ENCODE measurements around the gene DYNLT2. TPM values are rescaled to one million over a fixed set of nuclear protein-coding genes. Genes with fewer than 3 reads are reported as not detected.

The DYNLT2 gene
- polyA plus RNA-seq, 1 of the 3 experiments (the other 2 are of a cell fraction): 0.81 TPM

- no peaks in the 10 kb centered on the region for H3K27me3 ChIP-seq (ENCODE audit: insufficient read depth)
- no peak for TF ChIP-seq EZH2phosphoT487 (IDR thresholded peaks at IDR 0.05; ENCODE audit: borderline replicate concordance, low read depth)
- no peak for TF ChIP-seq POLR2AphosphoS5 (IDR thresholded peaks at IDR 0.05; ENCODE audit: low read depth, low read length)
- no peak for TF ChIP-seq TAF1 (IDR thresholded peaks at IDR 0.05; ENCODE audit: borderline replicate concordance, low read depth, low read length)
- no peak for TF ChIP-seq MAX (IDR thresholded peaks at IDR 0.05; ENCODE audit: low read depth)
- H2AFZ ChIP-seq (ENCODE audit: low read depth): no peak overlapping the region
- peaks cover 3 to 36% of the 10 kb centered on the region in 2 experiments for H3K36me3 ChIP-seq (replicated peaks in 1 of 2; ENCODE audit: control insufficient read depth in 1 of 2, insufficient read depth in 2 of 2, low read length in 1 of 2)
- H4K20me1 ChIP-seq (ENCODE audit: insufficient read depth): no peaks in the 10 kb centered on the region
- no peak overlapping the region for H3K4me3 ChIP-seq (ENCODE audit: low read depth in 2 of 2, low read length in 1 of 2)
- WGBS (ENCODE audit: low lambda C conversion rate): 92% methylated on average over 8 of the region's 8 CpGs
- H3K79me2 ChIP-seq (ENCODE audit: insufficient read depth): no peaks in the 10 kb centered on the region
- H3K4me2 ChIP-seq: no peak overlapping the region
- CTCF ChIA-PET: interaction anchor here (1.1 to 1.4 kb wide), 2 partner anchors 28 to 53 kb away, joined by 3 to 4 read pairs; partner anchors contain the start of genes DYNLT2 and ERMARD
- H3K9me3 ChIP-seq: no peaks in the 10 kb centered on the region
- no peak overlapping the region for H3K9ac ChIP-seq
- no peaks in the 10 kb centered on the region for H3F3A ChIP-seq (replicated peaks; ENCODE audit: insufficient read depth)
- POLR2A ChIA-PET: no interaction called here
- no peaks in the 10 kb centered on the region for H3K4me1 ChIP-seq (ENCODE audit: control insufficient read depth in 1 of 2, insufficient read depth in 2 of 2, low read depth in 1 of 2, low read length in 1 of 2)
- DNase-seq: no peak
- no peak overlapping the region for H3K27ac ChIP-seq (ENCODE audit: low read depth in 2 of 2, low read length in 1 of 2)
- no peaks in the 10 kb centered on the region for H3K9me2 ChIP-seq
Observed at GRCh38 chr6:169779092-169779815, 27.9 kb upstream of the DYNLT2 start.

DNA sequence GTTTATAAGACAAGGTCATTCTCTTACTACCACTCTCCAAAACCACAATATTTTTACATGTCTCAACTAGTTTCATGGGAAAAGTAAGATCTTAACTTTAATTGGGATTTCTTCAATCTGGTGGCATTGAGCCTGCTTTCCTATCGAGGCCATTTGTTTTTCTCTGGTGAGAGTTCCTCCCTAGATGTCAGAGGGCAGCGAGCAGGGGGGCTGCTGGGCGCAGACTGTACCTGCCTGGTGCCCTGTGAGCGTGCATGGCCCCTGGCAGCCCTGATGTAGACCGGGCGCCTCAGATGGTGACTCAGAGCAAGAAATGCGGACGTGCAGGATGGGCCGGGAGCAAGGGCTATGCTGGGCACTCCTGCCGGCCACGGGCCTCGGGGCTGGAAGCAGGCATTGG lies 27.3 kb upstream of the DYNLT2 start:
- no peak for TF ChIP-seq RAD21 (IDR thresholded peaks at IDR 0.05; ENCODE audit: low read length)
- TF ChIP-seq ELF1 (IDR thresholded peaks at IDR 0.05): no peak
- no peaks in the 10 kb centered on the region for H3K9me2 ChIP-seq
- WGBS (ENCODE audit: low lambda C conversion rate): 95% methylated on average over 12 of the region's 12 CpGs
- no peak overlapping the region for H3K4me2 ChIP-seq
- no peaks in the 10 kb centered on the region for H3F3A ChIP-seq (replicated peaks; ENCODE audit: insufficient read depth)
- POLR2A ChIA-PET: no interaction called here
- H3K27me3 ChIP-seq (ENCODE audit: insufficient read depth): no peaks in the 10 kb centered on the region
- H3K9ac ChIP-seq: no peak overlapping the region
- no peaks in the 10 kb centered on the region for H3K9me3 ChIP-seq
- no peak overlapping the region for H2AFZ ChIP-seq (ENCODE audit: low read depth)
- no peaks in the 10 kb centered on the region for H3K79me2 ChIP-seq (ENCODE audit: insufficient read depth)
- CTCF ChIA-PET: interaction anchor here (1.1 to 2.0 kb wide), 2 partner anchors 10 to 27 kb away, joined by 3 to 6 read pairs; partner anchors contain the start of genes DYNLT2 and ERMARD
- no peak for DNase-seq
- no peaks in the 10 kb centered on the region for H3K4me1 ChIP-seq (ENCODE audit: control insufficient read depth in 1 of 2, insufficient read depth in 2 of 2, low read depth in 1 of 2, low read length in 1 of 2)
- H3K27ac ChIP-seq (ENCODE audit: low read depth in 2 of 2, low read length in 1 of 2): no peak overlapping the region
- H3K36me3 ChIP-seq (replicated peaks in 1 of 2; ENCODE audit: control insufficient read depth in 1 of 2, insufficient read depth in 2 of 2, low read length in 1 of 2): peaks cover 3 to 36% of the 10 kb centered on the region in 2 experiments
- H4K20me1 ChIP-seq (ENCODE audit: insufficient read depth): no peaks in the 10 kb centered on the region
- H3K4me3 ChIP-seq (ENCODE audit: low read depth in 2 of 2, low read length in 1 of 2): no peak overlapping the region

DNA sequence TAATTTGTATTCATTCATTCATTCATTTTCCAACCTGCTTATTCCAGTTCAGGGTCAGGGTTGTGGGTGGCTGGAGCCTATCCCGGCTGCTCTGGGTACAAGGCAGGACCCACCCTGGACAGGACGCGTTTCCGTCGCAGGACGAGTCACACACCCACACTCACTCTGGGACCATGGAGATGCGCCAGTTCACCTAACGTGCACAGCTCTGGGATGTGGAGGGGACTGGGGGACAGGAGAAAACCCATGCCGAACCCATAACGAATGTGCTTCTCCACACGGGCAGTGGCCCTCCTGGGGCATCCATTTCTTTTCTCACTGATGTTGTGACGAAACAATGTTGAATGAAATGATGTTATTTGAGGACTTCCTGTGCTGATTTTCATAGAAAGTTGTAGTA lies 26.5 kb upstream of the DYNLT2 start:
- CTCF ChIA-PET: interaction anchor here (2.0 kb wide), 1 partner anchor 11 kb away, joined by 6 read pairs; no protein-coding TSS in a partner anchor
- no peaks in the 10 kb centered on the region for H3K9me2 ChIP-seq
- WGBS (ENCODE audit: low lambda C conversion rate): over 99% methylated on average over 12 of the region's 12 CpGs

More for the DNA sequence above, 26.5 kb upstream of the DYNLT2 start:
- Histone ChIP-seq H3K4me1 (ENCODE audit: control insufficient read depth in 1 of 2, insufficient read depth in 2 of 2, low read depth in 1 of 2, low read length in 1 of 2) (no peaks in the 10 kb centered on the region), H4K20me1 (ENCODE audit: insufficient read depth) (no peaks in the 10 kb centered on the region), H3K79me2 (ENCODE audit: insufficient read depth) (no peaks in the 10 kb centered on the region), H3K27me3 (ENCODE audit: insufficient read depth) (no peaks in the 10 kb centered on the region), H3K9ac (no peak overlapping the region), H3F3A (replicated peaks; ENCODE audit: insufficient read depth) (no peaks in the 10 kb centered on the region), H3K27ac (ENCODE audit: low read depth in 2 of 2, low read length in 1 of 2) (no peak overlapping the region), H3K36me3 (replicated peaks in 1 of 2; ENCODE audit: control insufficient read depth in 1 of 2, insufficient read depth in 2 of 2, low read length in 1 of 2) (peaks cover 3 to 44% of the 10 kb centered on the region in 2 experiments), H3K4me3 (ENCODE audit: low read depth in 2 of 2, low read length in 1 of 2) (no peak overlapping the region), H2AFZ (ENCODE audit: low read depth) (no peak overlapping the region), H3K4me2 (no peak overlapping the region), H3K9me3 (no peaks in the 10 kb centered on the region)
- POLR2A ChIA-PET: no interaction called here
- TF ChIP-seq ZBTB33 (IDR thresholded peaks at IDR 0.05; ENCODE audit: borderline replicate concordance, low read depth): no peak
- DNase-seq: no peak
